Caco-2 (cell line): ENCODE measurements around the gene PIAS1. TPM values are rescaled to one million over a fixed set of nuclear protein-coding genes. Genes with fewer than 3 reads are reported as not detected.

ENCODE experiments used
- BruUV-seq: library from RNA; stranded (reverse); fragments of 400-500 nt; replicated peaks from 2 replicates; lab custom pipeline; 2021; lab: Mats Ljungman, UMichigan
- CTCF ChIA-PET: fragments of 300-600 bp; sonication (Branson Sonifier 250); formaldehyde crosslinking; loops from one replicate; lab custom pipeline; 2022; ENCODE audit warnings: antibody characterized with exemption; lab: Charles Lee
- POLR2A ChIA-PET: fragments of 300-600 bp; sonication (Branson Sonifier 250); formaldehyde crosslinking; loops from one replicate; lab custom pipeline; 2022; ENCODE audit warnings: antibody characterized with exemption; lab: Charles Lee
- DNase-seq, 2 experiments: peaks; one replicate each; pipeline versions ENCODE4 v3.0.0 to v3.0.0-alpha.2; 2020 to 2022
- H3K27me3 ChIP-seq: replicated peaks from 2 replicates; pipeline ENCODE4 v1.6.0; 2011; ENCODE audit warnings: low read length; ENCODE audit not compliant: control insufficient read depth, insufficient read depth
- H3K36me3 ChIP-seq: 2 replicates; pipeline ENCODE4 v1.5.1; 2011; ENCODE audit warnings: low read length; ENCODE audit not compliant: control insufficient read depth, insufficient read depth
- H3K4me1 ChIP-seq: fragments of 250-450 bp; sonication (Bioruptor Pico); 2 replicates; pipeline ENCODE4 v1.5.1; 2020; ENCODE audit warnings: mild to moderate bottlenecking
- H3K4me3 ChIP-seq: 2 replicates; pipeline ENCODE4 v1.5.1; 2011; ENCODE audit warnings: low read depth, mild to moderate bottlenecking, control low read depth, low read length
- H3K9me3 ChIP-seq: fragments of 250-450 bp; sonication (Bioruptor Pico); 2 replicates; pipeline ENCODE4 v1.5.1; 2020; ENCODE audit warnings: mild to moderate bottlenecking, moderate library complexity
- H3K27ac Mint-ChIP-seq: one replicate; pipeline ENCODE4 v1.8.0; 2022; ENCODE audit warnings: mixed read lengths; ENCODE audit not compliant: unreplicated experiment
- H3K27me3 Mint-ChIP-seq: one replicate; pipeline ENCODE4 v1.8.0; 2022; ENCODE audit warnings: mixed read lengths; ENCODE audit not compliant: insufficient read depth, unreplicated experiment
- H3K36me3 Mint-ChIP-seq: one replicate; pipeline ENCODE4 v1.8.0; 2022; ENCODE audit warnings: mild to moderate bottlenecking, mixed read lengths; ENCODE audit not compliant: insufficient read depth, unreplicated experiment
- H3K4me1 Mint-ChIP-seq: one replicate; pipeline ENCODE4 v1.8.0; 2022; ENCODE audit warnings: low read depth, mixed read lengths; ENCODE audit not compliant: unreplicated experiment
- H3K4me3 Mint-ChIP-seq: one replicate; pipeline ENCODE4 v1.8.0; 2022; ENCODE audit warnings: mild to moderate bottlenecking, moderate library complexity, mixed read lengths; ENCODE audit not compliant: unreplicated experiment
- H3K9me3 Mint-ChIP-seq: one replicate; pipeline ENCODE4 v1.8.0; 2022; ENCODE audit warnings: mixed read lengths; ENCODE audit not compliant: unreplicated experiment
- intact Hi-C: fragments of 100-400 bp; cut with micrococcal nuclease; formaldehyde crosslinking; loops from one replicate; pipeline ENCODE4 v1.10.0; 2022; ENCODE audit not compliant: unreplicated experiment
- total RNA-seq: library from RNA; stranded (reverse); gene quantifications from 2 replicates; pipeline ENCODE4 v1.2.3, GENCODE V29; 2022
- TF ChIP-seq, protein P1 (sequence below), 2 experiments: fragments of 200-600 bp in 1 of 2; IDR thresholded peaks; 1 replicate in 1 of 2; 2 replicates in 1 of 2; pipeline versions ENCODE4 v1.5.1 to v1.8.0; 2011 to 2022; ENCODE audit warnings: antibody characterized with exemption in 1 of 2, control low read depth in 1 of 2, inconsistent platforms in 1 of 2, low read depth in 1 of 2, low read length in 1 of 2, mild to moderate bottlenecking in 1 of 2, moderate library complexity in 1 of 2; ENCODE audit not compliant: insufficient read depth in 1 of 2, severe bottlenecking in 1 of 2, unreplicated experiment in 1 of 2

PIAS1 gene
- total RNA-seq, 1 experiment from 2014 or later, result 48.0 TPM

DNA sequence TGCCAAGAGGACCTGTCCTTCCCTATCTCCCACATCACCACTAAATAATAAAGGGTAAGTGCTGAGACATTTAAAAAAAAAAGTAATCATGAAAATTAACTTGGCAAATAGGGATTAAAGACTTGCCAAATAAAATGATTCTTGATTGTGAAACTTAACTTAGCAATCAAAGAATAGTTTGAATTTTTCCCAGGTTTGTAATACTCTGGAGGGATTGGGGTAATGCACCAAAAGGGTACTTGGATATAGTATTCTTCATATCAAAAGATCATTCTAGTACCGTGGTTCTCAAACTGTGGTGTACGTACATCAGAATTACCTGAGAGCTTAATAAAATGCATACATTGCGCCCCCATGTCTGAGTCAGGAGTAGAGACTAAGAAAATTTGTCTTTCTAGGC is 122.5 kb downstream of the PIAS1 start:
- H3K27me3 Mint-ChIP-seq, result no peaks in the 10 kb centered on the region
- POLR2A ChIA-PET, result interaction anchor here (0.7 kb wide), 1 partner anchor 93 kb away, joined by 3 read pairs; no protein-coding TSS in a partner anchor
- TF ChIP-seq, protein P1, sequence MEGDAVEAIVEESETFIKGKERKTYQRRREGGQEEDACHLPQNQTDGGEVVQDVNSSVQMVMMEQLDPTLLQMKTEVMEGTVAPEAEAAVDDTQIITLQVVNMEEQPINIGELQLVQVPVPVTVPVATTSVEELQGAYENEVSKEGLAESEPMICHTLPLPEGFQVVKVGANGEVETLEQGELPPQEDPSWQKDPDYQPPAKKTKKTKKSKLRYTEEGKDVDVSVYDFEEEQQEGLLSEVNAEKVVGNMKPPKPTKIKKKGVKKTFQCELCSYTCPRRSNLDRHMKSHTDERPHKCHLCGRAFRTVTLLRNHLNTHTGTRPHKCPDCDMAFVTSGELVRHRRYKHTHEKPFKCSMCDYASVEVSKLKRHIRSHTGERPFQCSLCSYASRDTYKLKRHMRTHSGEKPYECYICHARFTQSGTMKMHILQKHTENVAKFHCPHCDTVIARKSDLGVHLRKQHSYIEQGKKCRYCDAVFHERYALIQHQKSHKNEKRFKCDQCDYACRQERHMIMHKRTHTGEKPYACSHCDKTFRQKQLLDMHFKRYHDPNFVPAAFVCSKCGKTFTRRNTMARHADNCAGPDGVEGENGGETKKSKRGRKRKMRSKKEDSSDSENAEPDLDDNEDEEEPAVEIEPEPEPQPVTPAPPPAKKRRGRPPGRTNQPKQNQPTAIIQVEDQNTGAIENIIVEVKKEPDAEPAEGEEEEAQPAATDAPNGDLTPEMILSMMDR (IDR thresholded peaks at IDR 0.05; ENCODE audit: insufficient read depth in 1 of 2, low read depth in 1 of 2, low read length in 1 of 2, severe bottlenecking in 1 of 2, unreplicated experiment in 1 of 2), result no peak
- H3K27ac Mint-ChIP-seq, result no peak overlapping the region
- BruUV-seq, result no TSS peak
- H3K4me3 ChIP-seq, result no peak overlapping the region
- H3K36me3 ChIP-seq, result no peaks in the 10 kb centered on the region
- H3K9me3 ChIP-seq, result no peaks in the 10 kb centered on the region
- intact Hi-C loops, result no loop called here
- H3K36me3 Mint-ChIP-seq, result peaks cover 44% of the 10 kb centered on the region
- H3K4me1 ChIP-seq, result no peaks in the 10 kb centered on the region
- no peaks in the 10 kb centered on the region for H3K4me1 Mint-ChIP-seq
- H3K4me3 Mint-ChIP-seq, result no peak overlapping the region
- no peak for DNase-seq
- H3K27me3 ChIP-seq, result no peaks in the 10 kb centered on the region
- H3K9me3 Mint-ChIP-seq, result no peaks in the 10 kb centered on the region
- CTCF ChIA-PET, result no interaction called here

DNA sequence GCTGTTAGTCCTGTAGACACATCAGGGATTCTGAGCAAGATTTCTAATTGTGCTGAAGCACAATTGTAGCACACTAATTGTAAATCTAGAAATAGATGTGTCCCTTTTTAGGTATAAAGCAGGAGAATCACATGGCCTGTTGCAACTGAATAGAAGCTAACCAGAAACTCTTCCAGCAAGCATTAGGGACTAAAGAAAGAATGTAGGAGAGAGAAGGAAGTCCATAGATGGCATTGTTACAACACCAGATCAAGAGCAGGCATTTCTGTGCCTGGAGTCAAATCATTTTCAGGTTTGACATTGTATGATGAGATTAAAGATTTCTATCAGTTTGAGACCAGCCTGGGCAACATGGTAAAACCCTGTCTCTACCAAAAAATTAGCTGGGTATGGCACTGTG is 123.6 kb downstream of the PIAS1 start:
- ChIA-PET POLR2A (no interaction called here), CTCF (no interaction called here)
- Histone ChIP-seq H3K4me1 (no peaks in the 10 kb centered on the region), H3K36me3 (no peaks in the 10 kb centered on the region), H3K4me3 (no peak overlapping the region), H3K9me3 (no peaks in the 10 kb centered on the region), H3K27me3 (no peaks in the 10 kb centered on the region)
- TF ChIP-seq, protein P1 (IDR thresholded peaks at IDR 0.05; ENCODE audit: insufficient read depth in 1 of 2, low read depth in 1 of 2, low read length in 1 of 2, severe bottlenecking in 1 of 2, unreplicated experiment in 1 of 2), result no peak
- no peaks in the 10 kb centered on the region for H3K4me1 Mint-ChIP-seq
- H3K27ac Mint-ChIP-seq, result no peak overlapping the region
- no peaks in the 10 kb centered on the region for H3K9me3 Mint-ChIP-seq
- H3K27me3 Mint-ChIP-seq, result no peaks in the 10 kb centered on the region
- DNase-seq, result no peak
- BruUV-seq, result no TSS peak
- intact Hi-C loops, result no loop called here
- H3K4me3 Mint-ChIP-seq, result no peak overlapping the region
- H3K36me3 Mint-ChIP-seq, result peaks cover 44% of the 10 kb centered on the region

DNA sequence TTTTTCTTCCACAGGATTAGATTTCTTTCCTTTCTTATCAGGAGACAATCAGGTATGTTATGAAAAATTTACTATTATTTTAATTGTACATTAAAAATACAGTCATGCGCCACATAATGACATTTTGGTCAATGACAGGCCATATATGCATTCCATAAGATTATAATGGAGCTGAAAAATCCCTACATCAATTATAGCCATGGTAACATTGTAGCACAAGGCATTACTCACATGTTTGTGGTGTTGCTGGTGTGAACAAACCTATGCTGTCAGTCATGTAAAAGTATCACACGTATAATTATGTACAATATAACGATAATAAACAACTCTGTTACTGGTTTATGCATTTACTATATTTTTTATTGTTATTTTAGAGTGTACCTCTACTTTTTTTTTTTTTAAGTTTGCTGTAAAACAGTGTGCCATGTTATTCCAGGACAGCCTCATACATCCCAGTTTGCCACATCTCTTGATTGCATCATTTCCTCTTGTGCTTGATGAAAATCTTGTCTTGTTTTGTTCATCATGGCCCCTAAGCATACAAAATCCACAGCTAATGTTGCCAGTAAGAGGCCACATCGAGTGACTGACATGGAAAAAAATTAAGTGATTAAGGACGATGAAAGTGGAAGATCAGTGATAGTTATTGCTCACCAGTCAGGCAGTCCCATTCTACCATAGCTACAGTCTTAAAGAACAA is 129.7 kb downstream of the PIAS1 start:
- Mint-ChIP-seq H3K36me3 (peaks cover 68% of the 10 kb centered on the region), H3K27ac (no peak overlapping the region), H3K27me3 (no peaks in the 10 kb centered on the region), H3K9me3 (no peaks in the 10 kb centered on the region), H3K4me1 (no peaks in the 10 kb centered on the region), H3K4me3 (no peak overlapping the region)
- intact Hi-C loops, result no loop called here
- TF ChIP-seq, protein P1 (IDR thresholded peaks at IDR 0.05; ENCODE audit: insufficient read depth in 1 of 2, low read depth in 1 of 2, low read length in 1 of 2, severe bottlenecking in 1 of 2, unreplicated experiment in 1 of 2), result no peak
- H3K9me3 ChIP-seq, result no peaks in the 10 kb centered on the region
- ChIA-PET POLR2A (no interaction called here), CTCF (no interaction called here)
- no peak overlapping the region for H3K4me3 ChIP-seq
- no peak for DNase-seq
- peaks cover 3% of the 10 kb centered on the region for H3K36me3 ChIP-seq
- no TSS peak for BruUV-seq
- no peaks in the 10 kb centered on the region for H3K27me3 ChIP-seq
- no peaks in the 10 kb centered on the region for H3K4me1 ChIP-seq
